HL-60 (cell line): ENCODE measurements around the gene NRL.

ENCODE experiments used
- DNase-seq, 2 experiments: peaks; one replicate each; pipeline ENCODE4 v3.0.0-alpha.2; 2010 to 2020; ENCODE audit warnings: low read depth in 1 of 2, low spot score in 1 of 2
- H3K27ac ChIP-seq: fragments of 250-450 bp; sonication (Bioruptor Pico); replicated peaks from 2 replicates; pipeline ENCODE4 v1.5.1; 2020; ENCODE audit warnings: mild to moderate bottlenecking, moderate library complexity
- H3K27me3 ChIP-seq: fragments of 250-450 bp; sonication (Bioruptor Pico); 2 replicates; pipeline ENCODE4 v1.5.1; 2021; ENCODE audit warnings: mild to moderate bottlenecking, moderate library complexity; ENCODE audit not compliant: insufficient read depth, poor library complexity, severe bottlenecking
- H3K4me3 ChIP-seq: replicated peaks from 2 replicates; pipeline ENCODE4 v1.5.1; 2011; ENCODE audit warnings: mild to moderate bottlenecking, control low read depth, low read length; ENCODE audit not compliant: insufficient read depth
- CTCF ChIP-seq: IDR thresholded peaks from one replicate; pipeline ENCODE4 v1.5.1; 2011; ENCODE audit warnings: low read length, control low read depth, inconsistent platforms; ENCODE audit not compliant: insufficient read depth
- GABPA ChIP-seq: IDR thresholded peaks from 2 replicates; pipeline ENCODE4 v1.6.1; 2012; ENCODE audit warnings: low read depth
- POLR2AphosphoS5 ChIP-seq: IDR thresholded peaks from 2 replicates; pipeline ENCODE4 v1.6.1; 2012; ENCODE audit warnings: low read depth
- REST ChIP-seq: IDR thresholded peaks from 2 replicates; pipeline ENCODE4 v1.6.1; 2012; ENCODE audit warnings: low read depth; ENCODE audit not compliant: insufficient replicate concordance
- SPI1 ChIP-seq: IDR thresholded peaks from 2 replicates; pipeline ENCODE4 v1.6.1; 2012; ENCODE audit warnings: low read depth, mild to moderate bottlenecking, borderline replicate concordance

NRL gene

GRCh38 chr14:24067133-24068082, 47.3 kb downstream of the NRL start:
- no peak overlapping the region for H3K4me3 ChIP-seq
- no peak overlapping the region for H3K27ac ChIP-seq
- no peak for DNase-seq
- H3K27me3 ChIP-seq, result no peaks in the 10 kb centered on the region
- no peak for TF ChIP-seq POLR2AphosphoS5

GRCh38 chr14:24066496-24067132, 48.1 kb downstream of the NRL start:
- no peak for DNase-seq
- TF ChIP-seq SPI1 (no peak), POLR2AphosphoS5 (no peak), REST (no peak), CTCF (no peak), GABPA (no peak)
- Histone ChIP-seq H3K27me3 (no peaks in the 10 kb centered on the region), H3K4me3 (no peak overlapping the region), H3K27ac (no peak overlapping the region)

- no peak for DNase-seq
- Histone ChIP-seq H3K27ac (no peak overlapping the region), H3K4me3 (no peak overlapping the region), H3K27me3 (no peaks in the 10 kb centered on the region)
- no peak for TF ChIP-seq REST
- TF ChIP-seq CTCF, result no peak
- no peak for TF ChIP-seq GABPA
- TF ChIP-seq SPI1, result no peak
- no peak for TF ChIP-seq POLR2AphosphoS5
Observed at GRCh38 chr14:24065408-24065807, 49.3 kb downstream of the NRL start.

- Histone ChIP-seq H3K27me3 (no peaks in the 10 kb centered on the region), H3K27ac (no peak overlapping the region), H3K4me3 (no peak overlapping the region)
- DNase-seq, result no peak
- TF ChIP-seq CTCF (no peak), SPI1 (no peak), REST (no peak), GABPA (no peak), POLR2AphosphoS5 (no peak)
Observed at GRCh38 chr14:24064856-24065255, 49.9 kb downstream of the NRL start.
